ENCODE measurements around the gene MTMR2. TPM values are rescaled to one million over a fixed set of nuclear protein-coding genes. Genes with fewer than 3 reads are reported as not detected.
A peak's percentile ranks its signal among the peaks of the same experiment; 100 is the strongest.
"Not testable (repeated sequence)": the region's sequence is repeated elsewhere in the genome, so short reads cannot be mapped to it uniquely, and the experiment has no call there.

MTMR2 gene
- total RNA-seq, 2 experiments from 2014 or later, result 36.9 to 37.8 TPM

GRCh38 chr11:95832763-95833162 lies 91.1 kb downstream of the MTMR2 start:
- ChIA-PET CTCF (interaction anchor here (0.8 kb wide), 1 partner anchor 561 kb away, joined by 4 read pairs; no protein-coding TSS in a partner anchor), POLR2A (interaction anchor here (1.1 kb wide), 1 partner anchor 42 kb away, joined by 3 read pairs; no protein-coding TSS in a partner anchor)
- Mint-ChIP-seq H3K36me3 (peaks cover 47% of the 10 kb centered on the region), H3K27me3 (no peaks in the 10 kb centered on the region), H3K27ac (no peak overlapping the region), H3K4me1 (ENCODE audit: low read depth) (peaks cover 14% of the 10 kb centered on the region), H3K9me3 (no peaks in the 10 kb centered on the region), H3K4me3 (no peak overlapping the region)
- no peak for DNase-seq
- intact Hi-C loops (cut with micrococcal nuclease), result loop anchor here (10.0 kb wide), 1 partner anchor 402 kb away; no protein-coding TSS in a partner anchor

GRCh38 chr11:95831198-95831883 lies 92.6 kb downstream of the MTMR2 start:
- intact Hi-C loops (cut with micrococcal nuclease), result loop anchor here (10.0 kb wide), 1 partner anchor 403 kb away; no protein-coding TSS in a partner anchor

GRCh38 chr11:95829580-95830259 lies 94.2 kb downstream of the MTMR2 start:
- Mint-ChIP-seq H3K27ac (peak overlapping the region; percentile 58), H3K4me3 (no peak overlapping the region), H3K36me3 (peaks cover 44% of the 10 kb centered on the region), H3K9me3 (no peaks in the 10 kb centered on the region), H3K4me1 (ENCODE audit: low read depth) (peaks cover 14% of the 10 kb centered on the region), H3K27me3 (no peaks in the 10 kb centered on the region)
- ChIA-PET POLR2A (interaction anchor here (1.4 kb wide), 1 partner anchor 40 kb away, joined by 3 read pairs; the partner anchor contains the start of genes CEP57 and FAM76B), CTCF (interaction anchor here (1.0 kb wide), 1 partner anchor 20 kb away, joined by 3 read pairs; no protein-coding TSS in a partner anchor)
- intact Hi-C loops (cut with micrococcal nuclease), result loop anchor here (10.0 kb wide), 1 partner anchor 405 kb away; no protein-coding TSS in a partner anchor
- DNase-seq, result no peak

More at GRCh38 chr11:95831198-95831883, 92.6 kb downstream of the MTMR2 start:
- ChIA-PET POLR2A (no interaction called here), CTCF (no interaction called here)
- no peak for DNase-seq
- H3K27me3 Mint-ChIP-seq, result no peaks in the 10 kb centered on the region
- no peak overlapping the region for H3K27ac Mint-ChIP-seq
- H3K36me3 Mint-ChIP-seq, result peaks cover 41% of the 10 kb centered on the region
- H3K9me3 Mint-ChIP-seq, result no peaks in the 10 kb centered on the region
- H3K4me1 Mint-ChIP-seq (ENCODE audit: low read depth), result peaks cover 14% of the 10 kb centered on the region
- H3K4me3 Mint-ChIP-seq, result no peak overlapping the region

GRCh38 chr11:95827696-95828095 lies 96.2 kb downstream of the MTMR2 start:
- Mint-ChIP-seq H3K4me3 (no peak overlapping the region), H3K27ac (no peak overlapping the region), H3K36me3 (peaks cover 45% of the 10 kb centered on the region), H3K9me3 (no peaks in the 10 kb centered on the region), H3K4me1 (ENCODE audit: low read depth) (peaks cover 14% of the 10 kb centered on the region), H3K27me3 (no peaks in the 10 kb centered on the region)
- intact Hi-C loops (cut with micrococcal nuclease), result no loop called here
- ChIA-PET CTCF (interaction anchor here (0.6 kb wide), 2 partner anchors 8 to 91 kb away, joined by 3 to 4 read pairs; no protein-coding TSS in a partner anchor), POLR2A (no interaction called here)
- DNase-seq, result no peak

- Mint-ChIP-seq H3K9me3 (no peaks in the 10 kb centered on the region), H3K27me3 (no peaks in the 10 kb centered on the region), H3K36me3 (peaks cover 48% of the 10 kb centered on the region), H3K4me3 (no peak overlapping the region), H3K4me1 (ENCODE audit: low read depth) (peaks cover 2% of the 10 kb centered on the region), H3K27ac (no peak overlapping the region)
- CTCF ChIA-PET, result no interaction called here
- POLR2A ChIA-PET, result no interaction called here
- intact Hi-C loops (cut with micrococcal nuclease), result no loop called here
- no peak for DNase-seq
These were observed 102.3 kb downstream of the MTMR2 start for GRCh38 chr11:95821640-95822039.

GRCh38 chr11:95816037-95816436 lies 107.9 kb downstream of the MTMR2 start:
- H3K27ac Mint-ChIP-seq, result no peak overlapping the region
- H3K4me1 Mint-ChIP-seq (ENCODE audit: low read depth), result no peaks in the 10 kb centered on the region
- POLR2A ChIA-PET, result no interaction called here
- intact Hi-C loops (cut with micrococcal nuclease), result no loop called here
- no peaks in the 10 kb centered on the region for H3K9me3 Mint-ChIP-seq
- peaks cover 32% of the 10 kb centered on the region for H3K36me3 Mint-ChIP-seq
- H3K27me3 Mint-ChIP-seq, result no peaks in the 10 kb centered on the region
- DNase-seq, result no peak
- H3K4me3 Mint-ChIP-seq, result no peak overlapping the region
- CTCF ChIA-PET, result no interaction called here

- DNase-seq; H3K4me3 Mint-ChIP-seq; intact Hi-C loops (cut with micrococcal nuclease); H3K27me3 Mint-ChIP-seq; CTCF ChIA-PET; H3K4me1 Mint-ChIP-seq (ENCODE audit: low read depth); H3K27ac Mint-ChIP-seq; POLR2A ChIA-PET: not testable (repeated sequence)
- peaks cover 20% of the 10 kb centered on the region for H3K36me3 Mint-ChIP-seq
- H3K9me3 Mint-ChIP-seq, result peaks cover 10% of the 10 kb centered on the region
These were observed 112.9 kb downstream of the MTMR2 start for GRCh38 chr11:95811052-95811451.

- intact Hi-C loops (cut with micrococcal nuclease); H3K4me3 Mint-ChIP-seq; POLR2A ChIA-PET; H3K27ac Mint-ChIP-seq; H3K27me3 Mint-ChIP-seq; H3K4me1 Mint-ChIP-seq (ENCODE audit: low read depth); DNase-seq: not testable (repeated sequence)
- Mint-ChIP-seq H3K9me3 (peaks cover 10% of the 10 kb centered on the region), H3K36me3 (peaks cover 27% of the 10 kb centered on the region)
- CTCF ChIA-PET, result interaction anchor here (0.6 kb wide), 1 partner anchor 1182 kb away, joined by 3 read pairs; no protein-coding TSS in a partner anchor
These were observed 117.4 kb downstream of the MTMR2 start for GRCh38 chr11:95806464-95806863.

- Mint-ChIP-seq H3K36me3 (peaks cover 28% of the 10 kb centered on the region), H3K4me1 (ENCODE audit: low read depth) (peaks cover 2% of the 10 kb centered on the region), H3K9me3 (peaks cover 10% of the 10 kb centered on the region), H3K27ac (no peak overlapping the region), H3K4me3 (no peak overlapping the region), H3K27me3 (no peaks in the 10 kb centered on the region)
- no peak for DNase-seq
- intact Hi-C loops (cut with micrococcal nuclease), result no loop called here
- ChIA-PET POLR2A (no interaction called here), CTCF (no interaction called here)
These were observed 118.0 kb downstream of the MTMR2 start for GRCh38 chr11:95805869-95806268.

- ChIA-PET CTCF (no interaction called here), POLR2A (no interaction called here)
- Mint-ChIP-seq H3K27ac (no peak overlapping the region), H3K4me1 (ENCODE audit: low read depth) (peaks cover 2% of the 10 kb centered on the region), H3K9me3 (peaks cover 4% of the 10 kb centered on the region), H3K36me3 (peaks cover 41% of the 10 kb centered on the region), H3K4me3 (no peak overlapping the region), H3K27me3 (no peaks in the 10 kb centered on the region)
- no peak for DNase-seq
- intact Hi-C loops (cut with micrococcal nuclease), result no loop called here
These were observed 119.9 kb downstream of the MTMR2 start for GRCh38 chr11:95803973-95804372.

GRCh38 chr11:95802806-95803205 lies 121.1 kb downstream of the MTMR2 start:
- Mint-ChIP-seq H3K4me3 (no peak overlapping the region), H3K27me3 (no peaks in the 10 kb centered on the region), H3K36me3 (peaks cover 38% of the 10 kb centered on the region), H3K9me3 (peaks cover 2% of the 10 kb centered on the region), H3K27ac (no peak overlapping the region), H3K4me1 (ENCODE audit: low read depth) (peaks cover 2% of the 10 kb centered on the region)
- POLR2A ChIA-PET, result no interaction called here
- intact Hi-C loops (cut with micrococcal nuclease), result no loop called here
- no peak for DNase-seq
- CTCF ChIA-PET, result interaction anchor here (1.5 to 1.6 kb wide), 2 partner anchors 12 to 33 kb away, joined by 3 to 6 read pairs; partner anchors contain the start of gene CEP57

GRCh38 chr11:95800438-95800837 lies 123.5 kb downstream of the MTMR2 start:
- Mint-ChIP-seq H3K4me1 (ENCODE audit: low read depth) (peaks cover 7% of the 10 kb centered on the region), H3K36me3 (peaks cover 35% of the 10 kb centered on the region), H3K9me3 (no peaks in the 10 kb centered on the region), H3K4me3 (no peak overlapping the region), H3K27me3 (no peaks in the 10 kb centered on the region), H3K27ac (no peak overlapping the region)
- intact Hi-C loops (cut with micrococcal nuclease), result no loop called here
- ChIA-PET CTCF (interaction anchor here (1.3 kb wide), 1 partner anchor 36 kb away, joined by 5 read pairs; no protein-coding TSS in a partner anchor), POLR2A (no interaction called here)
- no peak for DNase-seq
